MCF 10A (cell line): Measurements from ENCODE around the gene ZNF536. TPM values are rescaled to one million over a fixed set of nuclear protein-coding genes. Genes with fewer than 3 reads are reported as not detected.

Experiments
- BruUV-seq: library from RNA; stranded (reverse); fragments of 400-500 nt; replicated peaks from 2 replicates; lab custom pipeline; 2021; lab: Mats Ljungman, UMichigan
- CTCF ChIA-PET: fragments of 300-600 bp; sonication (Branson Sonifier 250); formaldehyde crosslinking; extraction: SDS; loops from one replicate; lab custom pipeline; 2021; ENCODE audit warnings: antibody characterized with exemption, inconsistent platforms; lab: Yijun Ruan, JAX
- POLR2A ChIA-PET: fragments of 300-600, 350-650 bp; sonication (Branson Sonifier 250); formaldehyde crosslinking; extraction: SDS; loops from one replicate; lab custom pipeline; 2020; ENCODE audit warnings: antibody characterized with exemption, inconsistent platforms; lab: Yijun Ruan, JAX
- DNase-seq: peaks from one replicate; pipeline ENCODE4 v3.0.0-alpha.2; 2018; ENCODE audit not compliant: unreplicated experiment
- H3K27ac Mint-ChIP-seq: one replicate; pipeline ENCODE4 v1.8.0; 2022; ENCODE audit warnings: mild to moderate bottlenecking, low read depth, mixed read lengths; ENCODE audit not compliant: unreplicated experiment
- H3K27me3 Mint-ChIP-seq: one replicate; pipeline ENCODE4 v1.8.0; 2022; ENCODE audit warnings: mixed read lengths; ENCODE audit not compliant: insufficient read depth, unreplicated experiment
- H3K36me3 Mint-ChIP-seq: one replicate; pipeline ENCODE4 v1.8.0; 2022; ENCODE audit warnings: mild to moderate bottlenecking, moderate library complexity, mixed read lengths; ENCODE audit not compliant: insufficient read depth, unreplicated experiment
- H3K4me1 Mint-ChIP-seq: one replicate; pipeline ENCODE4 v1.8.0; 2022; ENCODE audit warnings: mixed read lengths; ENCODE audit not compliant: insufficient read depth, unreplicated experiment
- H3K4me3 Mint-ChIP-seq: one replicate; pipeline ENCODE4 v1.8.0; 2022; ENCODE audit warnings: mild to moderate bottlenecking, moderate library complexity, mixed read lengths; ENCODE audit not compliant: unreplicated experiment
- H3K9me3 Mint-ChIP-seq: one replicate; pipeline ENCODE4 v1.8.0; 2022; ENCODE audit warnings: mixed read lengths; ENCODE audit not compliant: unreplicated experiment
- CTCF ChIP-seq: fragments of 200-600 bp; IDR thresholded peaks from one replicate; pipeline ENCODE4 v1.8.0; 2022; ENCODE audit warnings: antibody characterized with exemption, mild to moderate bottlenecking; ENCODE audit not compliant: unreplicated experiment
- intact Hi-C: fragments of 100-400 bp; cut with micrococcal nuclease; formaldehyde crosslinking; loops from 2 replicates; pipeline ENCODE4 v1.14.1; 2022
- total RNA-seq: library from RNA; stranded (reverse); gene quantifications from 2 replicates; pipeline ENCODE4 v1.2.3, GENCODE V29; 2022

Gene ZNF536
- total RNA-seq, 1 experiment from 2014 or later: not detected

- ChIA-PET POLR2A (no interaction called here), CTCF (interaction anchor here (0.6 to 0.7 kb wide), 2 partner anchors 108 to 1127 kb away, joined by 3 to 4 read pairs; no protein-coding TSS in a partner anchor)
- Mint-ChIP-seq H3K36me3 (no peaks in the 10 kb centered on the region), H3K4me1 (no peaks in the 10 kb centered on the region), H3K27ac (no peak overlapping the region), H3K4me3 (no peak overlapping the region), H3K27me3 (no peaks in the 10 kb centered on the region), H3K9me3 (peaks cover 40% of the 10 kb centered on the region)
- intact Hi-C loops: no loop called here
- BruUV-seq: no TSS peak
- no peak for TF ChIP-seq CTCF
- DNase-seq: no peak
These were observed 18.9 kb downstream of the ZNF536 start for GRCh38 chr19:30391052-30391451.

- DNase-seq: no peak
- intact Hi-C loops: no loop called here
- BruUV-seq: no TSS peak
- no peak overlapping the region for H3K4me3 Mint-ChIP-seq
- no peak overlapping the region for H3K27ac Mint-ChIP-seq
- ChIA-PET CTCF (interaction anchor here (0.6 to 0.7 kb wide), 3 partner anchors 109 to 1128 kb away, joined by 3 to 4 read pairs (median 3); no protein-coding TSS in a partner anchor), POLR2A (no interaction called here)
- no peak for TF ChIP-seq CTCF
- H3K27me3 Mint-ChIP-seq: no peaks in the 10 kb centered on the region
- H3K9me3 Mint-ChIP-seq: peaks cover 36% of the 10 kb centered on the region
- no peaks in the 10 kb centered on the region for H3K36me3 Mint-ChIP-seq
- H3K4me1 Mint-ChIP-seq: no peaks in the 10 kb centered on the region
These were observed 19.7 kb downstream of the ZNF536 start for GRCh38 chr19:30391554-30392551.

GRCh38 chr19:30393046-30393445, 20.9 kb downstream of the ZNF536 start:
- ChIA-PET POLR2A (no interaction called here), CTCF (no interaction called here)
- Mint-ChIP-seq H3K4me1 (no peaks in the 10 kb centered on the region), H3K27ac (no peak overlapping the region), H3K36me3 (no peaks in the 10 kb centered on the region), H3K9me3 (peaks cover 46% of the 10 kb centered on the region), H3K27me3 (no peaks in the 10 kb centered on the region), H3K4me3 (no peak overlapping the region)
- intact Hi-C loops: no loop called here
- TF ChIP-seq CTCF: no peak
- BruUV-seq: no TSS peak
- DNase-seq: no peak

- POLR2A ChIA-PET: no interaction called here
- no peak overlapping the region for H3K27ac Mint-ChIP-seq
- TF ChIP-seq CTCF: no peak
- no peak for DNase-seq
- no peaks in the 10 kb centered on the region for H3K4me1 Mint-ChIP-seq
- peaks cover 50% of the 10 kb centered on the region for H3K9me3 Mint-ChIP-seq
- H3K36me3 Mint-ChIP-seq: no peaks in the 10 kb centered on the region
- no peaks in the 10 kb centered on the region for H3K27me3 Mint-ChIP-seq
- CTCF ChIA-PET: interaction anchor here (0.6 kb wide), 1 partner anchor 236 kb away, joined by 3 read pairs; no protein-coding TSS in a partner anchor
- intact Hi-C loops: no loop called here
- BruUV-seq: no TSS peak
- no peak overlapping the region for H3K4me3 Mint-ChIP-seq
These were observed 21.7 kb downstream of the ZNF536 start for GRCh38 chr19:30393729-30394480.
